Measurements from ENCODE around the gene TAF6L.

DNA sequence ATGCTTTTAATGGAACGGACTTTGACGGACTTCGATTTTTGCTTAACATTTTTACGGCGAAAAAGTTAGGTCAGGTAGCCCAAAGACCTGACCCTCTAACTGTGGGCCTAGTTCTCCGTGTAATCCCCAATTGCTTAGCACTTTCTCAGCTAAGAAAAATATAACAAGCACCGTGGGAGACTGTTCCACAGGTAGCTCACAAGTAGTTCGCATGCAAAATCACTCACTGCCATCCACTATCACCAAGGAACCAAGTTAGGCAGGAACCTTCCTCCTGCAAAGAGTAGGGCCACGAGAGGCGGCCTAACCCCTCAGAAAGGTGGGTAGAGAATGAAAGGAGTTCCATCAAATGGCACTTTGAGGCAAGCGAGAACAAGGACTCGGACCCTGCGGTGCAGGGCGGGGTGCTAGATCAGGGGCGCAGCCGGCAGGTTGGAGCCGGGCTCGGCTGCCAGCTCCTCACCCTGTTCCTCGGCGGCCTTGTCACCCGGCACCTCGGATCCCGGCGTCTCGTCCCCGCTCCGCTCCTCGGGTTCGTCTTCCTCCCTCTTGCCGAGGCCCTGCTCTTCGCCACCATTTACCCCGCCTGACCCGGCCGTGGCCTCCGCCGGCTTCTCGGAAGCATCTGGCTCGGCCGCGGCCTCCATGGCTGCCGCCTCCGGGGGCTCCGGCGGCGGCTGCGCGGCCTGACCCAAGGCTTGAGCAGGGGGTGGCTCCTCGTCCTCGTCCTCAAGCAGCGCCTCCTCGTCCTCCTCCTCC lies 44.9 kb upstream of the TAF6L start:
- TF ChIP-seq, protein P1, sequence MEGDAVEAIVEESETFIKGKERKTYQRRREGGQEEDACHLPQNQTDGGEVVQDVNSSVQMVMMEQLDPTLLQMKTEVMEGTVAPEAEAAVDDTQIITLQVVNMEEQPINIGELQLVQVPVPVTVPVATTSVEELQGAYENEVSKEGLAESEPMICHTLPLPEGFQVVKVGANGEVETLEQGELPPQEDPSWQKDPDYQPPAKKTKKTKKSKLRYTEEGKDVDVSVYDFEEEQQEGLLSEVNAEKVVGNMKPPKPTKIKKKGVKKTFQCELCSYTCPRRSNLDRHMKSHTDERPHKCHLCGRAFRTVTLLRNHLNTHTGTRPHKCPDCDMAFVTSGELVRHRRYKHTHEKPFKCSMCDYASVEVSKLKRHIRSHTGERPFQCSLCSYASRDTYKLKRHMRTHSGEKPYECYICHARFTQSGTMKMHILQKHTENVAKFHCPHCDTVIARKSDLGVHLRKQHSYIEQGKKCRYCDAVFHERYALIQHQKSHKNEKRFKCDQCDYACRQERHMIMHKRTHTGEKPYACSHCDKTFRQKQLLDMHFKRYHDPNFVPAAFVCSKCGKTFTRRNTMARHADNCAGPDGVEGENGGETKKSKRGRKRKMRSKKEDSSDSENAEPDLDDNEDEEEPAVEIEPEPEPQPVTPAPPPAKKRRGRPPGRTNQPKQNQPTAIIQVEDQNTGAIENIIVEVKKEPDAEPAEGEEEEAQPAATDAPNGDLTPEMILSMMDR (IDR thresholded peaks at IDR 0.05), result no peak
- TF ChIP-seq NFYB (CRISPR knock-in tag; conservative IDR thresholded peaks at IDR 0.05; ENCODE audit: low read depth), result no peak
- TF ChIP-seq ZNF121 (CRISPR knock-in tag; IDR thresholded peaks at IDR 0.05), result no peak
- no peak for TF ChIP-seq ZBTB21 (CRISPR knock-in tag; IDR thresholded peaks at IDR 0.05; ENCODE audit: borderline replicate concordance)
- TF ChIP-seq RORB (CRISPR knock-in tag; IDR thresholded peaks at IDR 0.05), result no peak
- TF ChIP-seq, protein P2, sequence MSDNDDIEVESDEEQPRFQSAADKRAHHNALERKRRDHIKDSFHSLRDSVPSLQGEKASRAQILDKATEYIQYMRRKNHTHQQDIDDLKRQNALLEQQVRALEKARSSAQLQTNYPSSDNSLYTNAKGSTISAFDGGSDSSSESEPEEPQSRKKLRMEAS (CRISPR knock-in tag; IDR thresholded peaks at IDR 0.05), result no peak

Measured in WTC11 (cell line).